Body of pancreas (tissue), 4 donors: ENCODE measurements around the gene HECW1. TPM values are rescaled to one million over a fixed set of nuclear protein-coding genes. Genes with fewer than 3 reads are reported as not detected.

ENCODE experiments used
- ATAC-seq: fragments of 150-250 bp; one replicate; pipeline ENCODE4 v1.9.1; 2016
- DNase-seq, 4 donors: peaks; one replicate each; pipeline ENCODE4 v3.0.0-alpha.2; 2019
- H3K27ac ChIP-seq, 4 donors: fragments of 200-600 bp; sonication (generic); 1 replicate in 3 of 4; 2 replicates in 1 of 4; pipeline versions ENCODE4 v1.5.1 to v1.6.1; 2016 to 2019; ENCODE audit warnings: mild to moderate bottlenecking in 1 of 4, mixed read lengths in 1 of 4, moderate library complexity in 1 of 4
- H3K27me3 ChIP-seq, 2 donors: fragments of 200-600 bp; sonication (generic); one replicate each; pipeline ENCODE4 v1.6.0; 2016; ENCODE audit warnings: mild to moderate bottlenecking in 1 of 2
- H3K36me3 ChIP-seq, 2 donors: fragments of 200-600 bp; sonication (generic); replicated peaks in 1 of 2; 2 replicates each; pipeline ENCODE4 v1.5.1; 2016; ENCODE audit warnings: low read depth in 2 of 2; ENCODE audit not compliant: insufficient read depth in 1 of 2
- H3K4me1 ChIP-seq: fragments of 200-600 bp; sonication (generic); one replicate; pipeline ENCODE4 v1.6.0; 2016
- H3K4me3 ChIP-seq, 2 donors: fragments of 200-600 bp; sonication (generic); 1 replicate in 1 of 2; 2 replicates in 1 of 2; pipeline ENCODE4 v1.5.1; 2016 to 2019
- H3K9me3 ChIP-seq, 3 donors: fragments of 200-600 bp; sonication (generic); 1 replicate in 2 of 3; 2 replicates in 1 of 3; pipeline ENCODE4 v1.5.1; 2016
- POLR2A ChIP-seq, 3 donors: fragments of 450-650 bp; IDR thresholded peaks; one replicate each; pipeline ENCODE4 v1.6.1; 2016; ENCODE audit warnings: antibody characterized with exemption in 3 of 3, mild to moderate bottlenecking in 2 of 3
- WGBS, 2 donors: methylation state at CpG; one replicate each; pipeline ENCODE4 v1.1.5; 2017; 5-methylcytosine and 5-hydroxymethylcytosine counted together
- intact Hi-C: fragments of 100-400 bp; cut with DNase I; formaldehyde crosslinking; loops from one replicate; pipeline ENCODE4 v1.15.1; 2023
- total RNA-seq, 2 donors: library from RNA; depleted of rRNA; stranded (reverse); fragments of >200 nt; gene quantifications; one replicate each; pipeline ENCODE4 v1.1.0, GENCODE V29; 2016
- TF ChIP-seq, protein P1 (sequence below), 7 experiments: fragments of 450-650 bp in 4 of 7; fragments of 200-600 bp in 3 of 7; sonication (generic) in 3 of 7; IDR thresholded peaks; one replicate each; pipeline ENCODE4 v1.5.1; 2016 to 2019; ENCODE audit warnings: antibody characterized with exemption in 7 of 7

The HECW1 gene
- total RNA-seq, 2 donors from 2014 or later = under 0.01 TPM; not detected in 1

DNA sequence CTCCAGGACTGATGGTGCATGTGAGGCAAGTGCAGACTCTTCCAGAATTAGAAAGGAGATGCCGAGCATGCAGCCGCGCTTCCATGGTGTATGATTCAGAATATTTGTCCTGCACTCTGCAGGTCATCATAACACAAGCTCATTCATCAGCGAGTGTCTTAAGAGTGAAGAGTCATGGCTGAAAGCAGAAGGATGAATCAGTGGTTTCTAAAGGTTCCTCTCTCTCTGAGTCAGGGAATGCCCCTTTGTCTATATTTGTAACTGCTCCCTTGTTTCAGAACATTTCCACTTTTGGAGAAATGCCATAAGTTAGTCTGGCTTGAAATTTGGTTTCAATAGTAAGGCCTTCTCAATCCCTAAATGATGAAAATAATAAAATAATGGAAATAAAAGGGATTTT lies 52.3 kb downstream of the HECW1 start:
- no peaks in the 10 kb centered on the region for H3K36me3 ChIP-seq
- no peak overlapping the region for H3K27ac ChIP-seq

DNA sequence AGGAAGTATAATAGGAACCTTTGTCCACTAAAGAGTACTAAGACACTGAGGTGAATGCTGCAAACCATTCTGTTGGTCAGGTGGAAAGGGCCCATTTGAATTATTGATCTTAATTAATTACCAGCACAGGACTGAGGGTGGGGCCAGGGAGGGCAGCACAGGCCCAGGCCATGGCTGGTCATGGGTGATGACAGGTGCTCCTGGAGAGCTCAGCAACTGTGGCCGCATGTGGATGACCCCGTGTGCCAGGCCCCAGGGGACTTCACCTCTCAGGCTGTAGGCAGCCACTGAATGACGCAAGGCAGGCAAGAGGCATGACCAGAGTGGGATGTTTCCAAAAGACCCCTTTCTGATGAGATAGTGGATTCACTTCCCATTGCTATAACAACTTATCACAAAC lies 54.2 kb downstream of the HECW1 start:
- no peak for DNase-seq
- H3K9me3 ChIP-seq = no peaks in the 10 kb centered on the region
- TF ChIP-seq POLR2A (IDR thresholded peaks at IDR 0.05) = no peak
- TF ChIP-seq, protein P1, sequence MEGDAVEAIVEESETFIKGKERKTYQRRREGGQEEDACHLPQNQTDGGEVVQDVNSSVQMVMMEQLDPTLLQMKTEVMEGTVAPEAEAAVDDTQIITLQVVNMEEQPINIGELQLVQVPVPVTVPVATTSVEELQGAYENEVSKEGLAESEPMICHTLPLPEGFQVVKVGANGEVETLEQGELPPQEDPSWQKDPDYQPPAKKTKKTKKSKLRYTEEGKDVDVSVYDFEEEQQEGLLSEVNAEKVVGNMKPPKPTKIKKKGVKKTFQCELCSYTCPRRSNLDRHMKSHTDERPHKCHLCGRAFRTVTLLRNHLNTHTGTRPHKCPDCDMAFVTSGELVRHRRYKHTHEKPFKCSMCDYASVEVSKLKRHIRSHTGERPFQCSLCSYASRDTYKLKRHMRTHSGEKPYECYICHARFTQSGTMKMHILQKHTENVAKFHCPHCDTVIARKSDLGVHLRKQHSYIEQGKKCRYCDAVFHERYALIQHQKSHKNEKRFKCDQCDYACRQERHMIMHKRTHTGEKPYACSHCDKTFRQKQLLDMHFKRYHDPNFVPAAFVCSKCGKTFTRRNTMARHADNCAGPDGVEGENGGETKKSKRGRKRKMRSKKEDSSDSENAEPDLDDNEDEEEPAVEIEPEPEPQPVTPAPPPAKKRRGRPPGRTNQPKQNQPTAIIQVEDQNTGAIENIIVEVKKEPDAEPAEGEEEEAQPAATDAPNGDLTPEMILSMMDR (IDR thresholded peaks at IDR 0.05) = no peak
- WGBS, 2 donors = 73 to 81% methylated on average over 3 of the region's 3 CpGs
- intact Hi-C loops = no loop called here
- ATAC-seq = no peak
- H3K4me3 ChIP-seq = no peak overlapping the region
- H3K27me3 ChIP-seq = no peaks in the 10 kb centered on the region
- H3K36me3 ChIP-seq = no peaks in the 10 kb centered on the region
- H3K27ac ChIP-seq = no peak overlapping the region
- no peaks in the 10 kb centered on the region for H3K4me1 ChIP-seq

More for the DNA sequence above, 52.3 kb downstream of the HECW1 start:
- no peaks in the 10 kb centered on the region for H3K4me1 ChIP-seq
- peak in 1 of 4 donors; percentile 17 for DNase-seq
- TF ChIP-seq, protein P1 (IDR thresholded peaks at IDR 0.05) = no peak
- no peak for TF ChIP-seq POLR2A (IDR thresholded peaks at IDR 0.05)
- no peaks in the 10 kb centered on the region for H3K27me3 ChIP-seq
- no peak overlapping the region for H3K4me3 ChIP-seq
- no peaks in the 10 kb centered on the region for H3K9me3 ChIP-seq
- ATAC-seq = no peak
- intact Hi-C loops = no loop called here
- 67 to 84% methylated on average over 4 of the region's 4 CpGs for WGBS, 2 donors

DNA sequence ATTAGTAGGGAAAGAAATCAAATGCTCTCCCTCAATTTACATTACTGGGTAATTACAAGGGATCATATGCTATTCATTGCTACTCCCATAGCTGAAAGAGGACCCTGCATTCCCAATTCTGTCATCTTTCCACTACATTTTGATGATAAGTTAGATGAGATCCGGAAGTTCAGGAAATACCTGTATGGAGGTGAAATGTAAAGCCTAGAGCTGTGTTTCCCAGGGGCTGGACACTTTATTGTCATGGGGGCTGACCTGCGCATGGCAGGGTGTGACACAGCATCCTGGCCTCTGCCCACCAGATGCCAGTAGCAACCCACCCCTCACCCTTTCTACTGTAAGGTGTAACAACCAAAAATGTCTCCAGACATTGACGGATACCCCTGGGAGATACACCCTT lies 56.6 kb downstream of the HECW1 start:
- TF ChIP-seq POLR2A (IDR thresholded peaks at IDR 0.05) = no peak
- TF ChIP-seq, protein P1 (IDR thresholded peaks at IDR 0.05) = no peak

DNA sequence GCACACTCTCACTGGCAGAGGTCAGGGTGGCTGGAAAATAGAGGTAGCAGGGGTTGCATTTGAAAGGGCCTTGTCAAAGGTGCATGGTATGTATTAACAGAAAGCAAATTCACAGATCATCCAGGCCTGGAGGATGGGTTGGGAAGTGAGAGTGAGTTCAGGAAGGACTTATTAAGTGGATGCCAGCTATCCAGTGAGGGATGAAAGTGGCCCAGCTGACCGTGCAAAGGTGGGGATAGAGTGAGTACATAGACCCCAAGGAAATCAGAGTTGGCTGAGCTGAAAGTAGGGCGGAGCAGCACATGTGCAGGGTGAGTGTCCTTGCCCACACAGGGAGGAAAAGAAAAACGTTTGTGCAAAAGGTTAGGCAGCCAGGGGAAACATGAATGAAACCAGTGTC lies 58.1 kb downstream of the HECW1 start:
- no peaks in the 10 kb centered on the region for H3K36me3 ChIP-seq
- H3K4me3 ChIP-seq = no peak overlapping the region
- 24 to 26% methylated on average over 3 of the region's 3 CpGs for WGBS, 2 donors
- H3K9me3 ChIP-seq = no peaks in the 10 kb centered on the region
- ATAC-seq (no peak), DNase-seq (no peak)
- H3K4me1 ChIP-seq = no peaks in the 10 kb centered on the region
- H3K27ac ChIP-seq = no peak overlapping the region
- TF ChIP-seq, protein P1 (IDR thresholded peaks at IDR 0.05) = no peak
- TF ChIP-seq POLR2A (IDR thresholded peaks at IDR 0.05) = no peak
- intact Hi-C loops = no loop called here
- H3K27me3 ChIP-seq = no peaks in the 10 kb centered on the region

More for the DNA sequence above, 56.6 kb downstream of the HECW1 start:
- WGBS, 2 donors = 76 to 77% methylated on average over 3 of the region's 3 CpGs
- no peak overlapping the region for H3K27ac ChIP-seq
- no peak overlapping the region for H3K4me3 ChIP-seq
- DNase-seq (no peak), ATAC-seq (no peak)
- no peaks in the 10 kb centered on the region for H3K9me3 ChIP-seq
- no peaks in the 10 kb centered on the region for H3K36me3 ChIP-seq
- intact Hi-C loops = no loop called here
- H3K4me1 ChIP-seq = no peaks in the 10 kb centered on the region
- no peaks in the 10 kb centered on the region for H3K27me3 ChIP-seq

DNA sequence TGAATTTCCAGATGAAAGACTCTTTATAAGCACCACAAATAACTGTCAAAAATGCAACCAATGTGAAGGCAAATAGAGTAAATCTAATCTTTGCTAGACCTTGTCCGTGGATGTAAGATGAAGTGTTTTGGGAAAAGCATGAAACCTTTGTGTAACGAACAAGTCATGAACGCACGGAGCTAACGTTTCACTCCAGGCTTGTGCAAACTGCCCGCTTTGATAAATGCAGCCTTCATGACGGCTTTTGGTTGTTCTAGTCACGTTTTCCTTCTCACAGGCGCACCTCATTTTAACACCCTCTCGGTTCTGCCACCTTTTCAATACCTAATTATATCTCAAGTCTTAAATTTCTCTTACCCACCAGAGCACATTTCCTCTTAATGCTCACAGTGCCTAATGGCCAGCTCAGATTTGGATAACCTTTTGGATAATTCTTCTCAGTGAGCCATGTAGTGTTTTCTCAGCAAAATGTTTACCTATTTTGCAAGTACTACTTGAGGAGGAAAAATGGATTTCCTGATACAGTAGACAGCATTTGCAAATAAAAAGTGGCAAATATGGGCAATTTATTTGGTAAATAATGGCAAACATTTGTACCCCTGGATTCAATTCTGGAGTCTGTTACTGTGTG lies 63.2 kb downstream of the HECW1 start:
- DNase-seq (no peak), ATAC-seq (no peak)
- Histone ChIP-seq H3K4me1 (no peaks in the 10 kb centered on the region), H3K27ac (no peak overlapping the region), H3K36me3 (no peaks in the 10 kb centered on the region), H3K9me3 (no peaks in the 10 kb centered on the region), H3K4me3 (no peak overlapping the region), H3K27me3 (no peaks in the 10 kb centered on the region)
- intact Hi-C loops = no loop called here
- TF ChIP-seq, protein P1 (IDR thresholded peaks at IDR 0.05) = no peak
- TF ChIP-seq POLR2A (IDR thresholded peaks at IDR 0.05) = no peak
- 13 to 18% methylated on average over 10 of the region's 10 CpGs for WGBS, 2 donors
